ENCODE measurements around the gene HYDIN. TPM values are rescaled to one million over a fixed set of nuclear protein-coding genes. Genes with fewer than 3 reads are reported as not detected.

HYDIN gene
- polyA plus RNA-seq, 2 donors, result 0.02 to 0.20 TPM

DNA sequence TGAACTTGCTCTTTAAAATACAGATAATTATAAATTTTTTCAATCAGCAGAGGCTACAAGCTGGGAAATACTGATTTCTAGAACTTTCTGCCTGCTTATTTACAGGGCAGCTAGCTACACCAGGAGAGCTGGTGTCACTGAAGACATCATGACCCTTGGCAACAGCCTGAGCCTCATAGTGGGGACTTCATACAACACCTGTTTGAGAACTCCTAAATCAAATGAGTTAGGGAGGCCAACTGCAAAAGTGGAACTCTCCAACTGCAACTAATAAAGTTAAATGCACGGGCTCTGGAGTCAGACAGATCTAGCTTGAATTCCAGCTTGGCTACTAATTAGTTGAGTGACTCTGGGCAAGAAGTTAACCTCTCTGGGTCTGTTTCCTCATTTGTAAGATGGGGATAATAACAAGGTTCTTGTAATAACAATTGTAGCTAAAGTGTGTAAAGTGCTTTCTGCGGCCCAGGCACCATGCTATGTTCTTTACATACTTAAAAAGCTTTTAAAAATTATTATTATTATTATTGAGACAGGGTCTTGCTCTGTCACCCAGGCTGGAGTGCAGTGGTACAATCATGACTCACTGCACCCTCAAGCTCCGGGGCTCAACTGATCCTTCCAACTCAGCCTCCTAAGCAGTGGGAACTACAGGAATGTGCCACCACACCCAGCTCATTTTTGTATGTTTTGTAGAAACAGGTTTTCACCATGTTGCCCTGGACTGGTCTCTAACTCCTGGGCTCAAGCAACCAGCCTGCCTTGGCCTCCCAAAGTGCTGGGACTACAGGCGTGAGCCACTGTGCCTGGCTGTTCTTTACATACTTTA, 462.9 kb downstream of the HYDIN start:
- H3K9me3 ChIP-seq (ENCODE audit: control insufficient read depth in 2 of 2, insufficient read depth in 1 of 2, low read depth in 1 of 2, low read length in 1 of 2), result no peaks in the 10 kb centered on the region
- WGBS, 2 donors, result 57 to 69% methylated on average over 4 of the region's 4 CpGs
- H3K36me3 ChIP-seq (ENCODE audit: control insufficient read depth in 2 of 2, insufficient read depth in 2 of 2, low read length in 1 of 2), result peaks cover 8 to 14% of the 10 kb centered on the region in 2 donors
- peak overlapping the region; percentile 72 to 84 for H3K27ac ChIP-seq (ENCODE audit: low read depth in 2 of 2, low read length in 1 of 2)
- no peak overlapping the region for H3K4me3 ChIP-seq (ENCODE audit: low read depth in 1 of 2, low read length in 2 of 2)
- no peaks in the 10 kb centered on the region for H3K27me3 ChIP-seq (ENCODE audit: control insufficient read depth in 1 of 2, insufficient read depth in 2 of 2, low read length in 2 of 2)
- peaks cover 0 to 17% of the 10 kb centered on the region in 2 donors for H3K4me1 ChIP-seq (ENCODE audit: control insufficient read depth in 2 of 2, insufficient read depth in 2 of 2, low read length in 1 of 2)

DNA sequence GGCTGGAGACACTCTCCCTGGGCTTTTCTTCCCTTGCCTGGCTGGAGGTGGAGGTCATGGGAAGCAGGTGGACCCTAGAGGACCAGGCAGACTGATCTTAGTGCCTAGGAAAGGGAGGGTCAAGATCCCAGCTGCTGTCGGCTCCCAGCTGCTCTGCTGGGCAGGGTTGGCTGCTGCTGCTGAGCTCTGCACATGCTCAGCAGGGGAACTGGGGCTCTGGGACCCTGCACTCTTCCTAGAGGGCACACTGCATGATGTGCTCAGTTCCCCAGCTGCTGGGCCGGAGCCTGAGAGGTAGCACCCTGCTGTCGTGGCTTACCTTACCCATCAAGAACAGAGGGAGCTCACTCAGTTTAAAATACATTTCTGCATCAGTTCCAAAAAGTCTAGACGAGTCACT, 463.9 kb downstream of the HYDIN start:
- 82 to 93% methylated on average over 4 of the region's 4 CpGs for WGBS, 2 donors
- H3K9me3 ChIP-seq (ENCODE audit: control insufficient read depth in 2 of 2, insufficient read depth in 1 of 2, low read depth in 1 of 2, low read length in 1 of 2), result no peaks in the 10 kb centered on the region
- H3K4me1 ChIP-seq (ENCODE audit: control insufficient read depth in 2 of 2, insufficient read depth in 2 of 2, low read length in 1 of 2), result peaks cover 0 to 17% of the 10 kb centered on the region in 2 donors
- no peaks in the 10 kb centered on the region for H3K27me3 ChIP-seq (ENCODE audit: control insufficient read depth in 1 of 2, insufficient read depth in 2 of 2, low read length in 2 of 2)
- H3K36me3 ChIP-seq (ENCODE audit: control insufficient read depth in 2 of 2, insufficient read depth in 2 of 2, low read length in 1 of 2), result peaks cover 3 to 16% of the 10 kb centered on the region in 2 donors
- H3K4me3 ChIP-seq (ENCODE audit: low read depth in 1 of 2, low read length in 2 of 2), result no peak overlapping the region
- H3K27ac ChIP-seq (ENCODE audit: low read depth in 2 of 2, low read length in 1 of 2), result no peak overlapping the region

DNA sequence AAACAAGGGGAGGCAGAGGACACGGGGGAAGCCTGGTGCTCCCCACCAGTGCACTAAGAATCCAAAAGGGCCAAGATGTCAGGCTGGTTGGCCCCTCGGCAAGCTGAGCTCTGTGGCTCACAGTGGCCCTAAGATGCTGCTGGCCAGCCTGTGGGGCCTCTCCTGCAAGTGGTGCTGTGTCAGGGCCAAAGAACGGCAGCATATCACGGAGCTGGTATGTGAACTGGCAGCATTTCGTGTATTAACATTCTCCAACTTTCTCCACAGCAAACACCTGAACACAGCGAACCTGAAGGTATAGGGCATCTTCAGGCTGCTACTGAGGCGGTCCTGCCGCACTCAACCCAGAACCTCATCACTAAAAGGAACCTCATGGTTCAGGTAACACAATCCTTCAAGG, 464.3 kb downstream of the HYDIN start:
- WGBS, 2 donors, result 89 to 90% methylated on average over 8 of the region's 8 CpGs
- peaks cover 3 to 19% of the 10 kb centered on the region in 2 donors for H3K36me3 ChIP-seq (ENCODE audit: control insufficient read depth in 2 of 2, insufficient read depth in 2 of 2, low read length in 1 of 2)
- H3K4me3 ChIP-seq (ENCODE audit: low read depth in 1 of 2, low read length in 2 of 2), result no peak overlapping the region

DNA sequence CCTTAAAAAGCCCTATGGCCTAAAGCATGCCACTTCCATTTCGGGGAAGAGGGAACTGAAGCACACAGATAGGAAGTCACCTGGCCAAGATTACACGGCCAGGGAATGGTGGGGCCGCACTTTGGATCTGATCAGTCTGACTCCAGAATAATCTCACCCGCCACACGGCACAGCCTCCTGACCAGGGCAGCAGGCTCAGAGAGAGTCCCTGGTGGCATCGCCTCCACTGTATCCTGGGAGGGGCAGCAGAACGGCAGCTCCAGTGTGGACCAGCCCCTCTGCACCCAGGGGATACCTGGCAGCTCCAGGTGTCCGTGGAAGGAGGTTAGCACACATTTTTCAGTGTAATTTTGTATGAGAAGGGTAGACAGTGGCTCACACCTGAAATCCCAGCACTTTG, 465.0 kb downstream of the HYDIN start:
- Histone ChIP-seq H3K4me3 (ENCODE audit: low read depth in 1 of 2, low read length in 2 of 2) (no peak overlapping the region), H3K27ac (ENCODE audit: low read depth in 2 of 2, low read length in 1 of 2) (no peak overlapping the region), H3K36me3 (ENCODE audit: control insufficient read depth in 2 of 2, insufficient read depth in 2 of 2, low read length in 1 of 2) (peaks cover 3 to 19% of the 10 kb centered on the region in 2 donors), H3K9me3 (ENCODE audit: control insufficient read depth in 2 of 2, insufficient read depth in 1 of 2, low read depth in 1 of 2, low read length in 1 of 2) (no peaks in the 10 kb centered on the region), H3K27me3 (ENCODE audit: control insufficient read depth in 1 of 2, insufficient read depth in 2 of 2, low read length in 2 of 2) (no peaks in the 10 kb centered on the region), H3K4me1 (ENCODE audit: control insufficient read depth in 2 of 2, insufficient read depth in 2 of 2, low read length in 1 of 2) (peaks cover 0 to 22% of the 10 kb centered on the region in 2 donors)
- WGBS, 2 donors, result 88 to 92% methylated on average over 8 of the region's 8 CpGs

More for the DNA sequence above, 464.3 kb downstream of the HYDIN start:
- peaks cover 0 to 19% of the 10 kb centered on the region in 2 donors for H3K4me1 ChIP-seq (ENCODE audit: control insufficient read depth in 2 of 2, insufficient read depth in 2 of 2, low read length in 1 of 2)
- no peak overlapping the region for H3K27ac ChIP-seq (ENCODE audit: low read depth in 2 of 2, low read length in 1 of 2)
- no peaks in the 10 kb centered on the region for H3K9me3 ChIP-seq (ENCODE audit: control insufficient read depth in 2 of 2, insufficient read depth in 1 of 2, low read depth in 1 of 2, low read length in 1 of 2)
- H3K27me3 ChIP-seq (ENCODE audit: control insufficient read depth in 1 of 2, insufficient read depth in 2 of 2, low read length in 2 of 2), result no peaks in the 10 kb centered on the region

DNA sequence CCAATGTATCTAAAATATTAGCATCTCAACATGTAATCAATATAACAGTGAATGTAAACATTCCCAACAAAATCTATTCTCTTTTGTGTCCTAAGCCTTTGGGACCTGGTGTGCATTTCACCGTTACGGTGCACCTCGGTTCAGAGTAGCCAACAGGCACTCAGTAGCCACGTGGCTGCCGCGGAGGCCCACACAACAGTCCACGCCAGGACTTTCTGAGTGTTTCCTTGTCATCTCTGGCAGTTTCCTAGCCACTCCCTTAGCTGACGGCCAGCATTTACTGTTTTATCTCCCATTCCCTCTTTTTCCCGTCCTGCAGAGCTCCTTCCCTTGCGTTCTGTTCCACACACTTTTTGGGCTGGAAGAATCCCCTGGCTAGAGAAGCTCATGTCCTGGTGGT, 465.9 kb downstream of the HYDIN start:
- H3K4me3 ChIP-seq (ENCODE audit: low read depth in 1 of 2, low read length in 2 of 2), result no peak overlapping the region
- H3K27ac ChIP-seq (ENCODE audit: low read depth in 2 of 2, low read length in 1 of 2), result no peak overlapping the region
- H3K36me3 ChIP-seq (ENCODE audit: control insufficient read depth in 2 of 2, insufficient read depth in 2 of 2, low read length in 1 of 2), result peaks cover 3 to 19% of the 10 kb centered on the region in 2 donors
- no peaks in the 10 kb centered on the region for H3K27me3 ChIP-seq (ENCODE audit: control insufficient read depth in 1 of 2, insufficient read depth in 2 of 2, low read length in 2 of 2)
- peaks cover 0 to 24% of the 10 kb centered on the region in 2 donors for H3K4me1 ChIP-seq (ENCODE audit: control insufficient read depth in 2 of 2, insufficient read depth in 2 of 2, low read length in 1 of 2)
- H3K9me3 ChIP-seq (ENCODE audit: control insufficient read depth in 2 of 2, insufficient read depth in 1 of 2, low read depth in 1 of 2, low read length in 1 of 2), result no peaks in the 10 kb centered on the region
- 92% methylated on average over 10 of the region's 10 CpGs for WGBS, 2 donors

DNA sequence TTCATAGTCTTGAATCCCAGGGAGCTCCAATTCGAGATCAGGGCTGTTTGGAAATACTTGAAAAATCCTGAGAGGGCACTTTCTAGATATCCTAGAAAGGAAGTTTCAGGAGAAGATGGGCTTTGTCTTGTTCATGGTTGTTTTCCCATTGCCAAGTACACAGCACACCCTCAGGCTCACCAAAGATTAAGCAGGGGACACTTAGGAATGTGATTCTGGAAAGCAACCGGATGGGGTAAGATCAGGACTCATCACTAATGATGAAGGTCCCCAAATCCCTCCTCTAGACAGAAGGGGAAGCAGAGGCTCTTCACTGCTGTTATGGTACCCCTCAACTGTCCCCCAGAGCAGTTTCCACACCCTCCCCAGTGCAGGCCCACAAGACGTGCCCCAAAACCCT, 470.3 kb downstream of the HYDIN start:
- Histone ChIP-seq H3K36me3 (ENCODE audit: control insufficient read depth in 2 of 2, insufficient read depth in 2 of 2, low read length in 1 of 2) (peaks cover 3 to 30% of the 10 kb centered on the region in 2 donors), H3K4me3 (ENCODE audit: low read depth in 1 of 2, low read length in 2 of 2) (no peak overlapping the region), H3K27me3 (ENCODE audit: control insufficient read depth in 1 of 2, insufficient read depth in 2 of 2, low read length in 2 of 2) (no peaks in the 10 kb centered on the region), H3K9me3 (ENCODE audit: control insufficient read depth in 2 of 2, insufficient read depth in 1 of 2, low read depth in 1 of 2, low read length in 1 of 2) (no peaks in the 10 kb centered on the region), H3K27ac (ENCODE audit: low read depth in 2 of 2, low read length in 1 of 2) (peak overlapping the region; percentile 77 to 89), H3K4me1 (ENCODE audit: control insufficient read depth in 2 of 2, insufficient read depth in 2 of 2, low read length in 1 of 2) (peaks cover 3 to 19% of the 10 kb centered on the region in 2 donors)
- WGBS, 2 donors, result 45 to 58% methylated on average over 3 of the region's 3 CpGs

DNA sequence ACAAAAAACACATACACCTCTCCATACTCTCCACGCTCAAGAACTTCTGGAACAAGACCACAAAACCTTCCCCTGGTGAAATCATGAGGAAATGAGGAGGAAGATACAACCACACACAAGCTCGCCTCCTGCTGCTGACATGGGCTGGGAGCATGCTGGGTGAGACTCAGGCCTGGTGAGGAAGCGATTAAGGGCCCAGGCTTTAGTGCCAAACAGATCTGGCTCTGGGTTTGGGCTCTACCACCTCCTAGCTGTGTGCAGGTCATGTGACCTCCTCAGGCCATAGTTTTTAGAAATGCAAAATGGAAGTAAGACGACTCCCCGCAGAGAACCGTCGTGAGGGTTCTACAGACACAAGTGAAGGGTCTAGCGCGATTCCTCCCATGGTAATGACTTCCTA, 470.9 kb downstream of the HYDIN start:
- Histone ChIP-seq H3K27ac (ENCODE audit: low read depth in 2 of 2, low read length in 1 of 2) (peak overlapping the region; percentile 77 to 89), H3K36me3 (ENCODE audit: control insufficient read depth in 2 of 2, insufficient read depth in 2 of 2, low read length in 1 of 2) (peaks cover 3 to 29% of the 10 kb centered on the region in 2 donors), H3K4me1 (ENCODE audit: control insufficient read depth in 2 of 2, insufficient read depth in 2 of 2, low read length in 1 of 2) (peaks cover 3 to 19% of the 10 kb centered on the region in 2 donors), H3K4me3 (ENCODE audit: low read depth in 1 of 2, low read length in 2 of 2) (no peak overlapping the region), H3K9me3 (ENCODE audit: control insufficient read depth in 2 of 2, insufficient read depth in 1 of 2, low read depth in 1 of 2, low read length in 1 of 2) (no peaks in the 10 kb centered on the region), H3K27me3 (ENCODE audit: control insufficient read depth in 1 of 2, insufficient read depth in 2 of 2, low read length in 2 of 2) (no peaks in the 10 kb centered on the region)
- WGBS, 2 donors, result 91 to 94% methylated on average over 9 of the region's 9 CpGs

DNA sequence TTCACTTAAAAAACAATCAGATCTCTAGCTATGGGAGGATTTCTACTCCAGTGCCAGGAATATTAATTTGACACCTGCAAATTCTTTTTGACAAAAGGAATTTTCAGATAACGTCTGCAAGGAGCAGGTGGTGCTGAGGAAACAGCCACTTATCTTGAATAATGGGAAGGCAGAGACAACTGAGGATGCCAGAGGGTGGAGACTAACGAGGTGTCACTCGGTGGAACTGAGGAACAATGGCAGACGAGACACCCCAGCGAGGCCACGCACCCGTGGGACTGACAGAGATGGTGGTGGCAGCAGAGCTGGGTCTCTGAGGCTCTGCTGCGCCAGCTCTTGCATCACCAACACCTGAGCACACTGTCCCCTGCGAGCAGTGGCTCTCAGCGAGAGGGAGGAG, 471.7 kb downstream of the HYDIN start:
- H3K27ac ChIP-seq (ENCODE audit: low read depth in 2 of 2, low read length in 1 of 2), result no peak overlapping the region
- H3K4me1 ChIP-seq (ENCODE audit: control insufficient read depth in 2 of 2, insufficient read depth in 2 of 2, low read length in 1 of 2), result peaks cover 9 to 25% of the 10 kb centered on the region in 2 donors
- H3K36me3 ChIP-seq (ENCODE audit: control insufficient read depth in 2 of 2, insufficient read depth in 2 of 2, low read length in 1 of 2), result peaks cover 3 to 28% of the 10 kb centered on the region in 2 donors
- no peak overlapping the region for H3K4me3 ChIP-seq (ENCODE audit: low read depth in 1 of 2, low read length in 2 of 2)
- WGBS, 2 donors, result 81 to 82% methylated on average over 10 of the region's 10 CpGs
- no peaks in the 10 kb centered on the region for H3K9me3 ChIP-seq (ENCODE audit: control insufficient read depth in 2 of 2, insufficient read depth in 1 of 2, low read depth in 1 of 2, low read length in 1 of 2)
- H3K27me3 ChIP-seq (ENCODE audit: control insufficient read depth in 1 of 2, insufficient read depth in 2 of 2, low read length in 2 of 2), result no peaks in the 10 kb centered on the region

All from esophagus (tissue), 2 donors.